ENCODE data around the gene PRM3. TPM values are rescaled to one million over a fixed set of nuclear protein-coding genes. Genes with fewer than 3 reads are reported as not detected.
A peak's percentile ranks its signal among the peaks of the same experiment; 100 is the strongest.

PRM3 gene
- total and polyA plus RNA-seq, 12 donors, result not detected

DNA sequence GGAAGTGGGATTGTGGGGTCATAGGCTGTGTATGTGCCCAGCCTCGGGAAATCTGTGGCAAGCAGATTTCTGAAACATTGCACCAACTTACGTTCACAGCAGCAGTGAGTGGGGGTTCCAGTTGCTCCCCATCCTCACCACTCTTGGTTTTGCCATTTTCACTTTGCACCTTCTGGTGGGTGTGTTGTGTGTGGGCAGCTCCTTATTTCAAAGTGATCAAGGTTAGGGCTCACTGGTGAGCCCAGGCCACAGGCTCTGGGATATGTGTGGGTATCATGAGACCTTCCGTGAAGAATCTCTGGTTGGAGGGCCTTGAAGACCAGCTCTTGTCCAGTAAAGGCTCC, 37.2 kb upstream of the PRM3 start:
- H3K4me3 ChIP-seq, result no peak overlapping the region
- WGBS, 2 donors, result 98 to 99% methylated on average over 3 of the region's 3 CpGs
- H3K36me3 ChIP-seq, result no peaks in the 10 kb centered on the region
- peak overlapping the region in 6 of 10 donors; percentile 10 to 75 (median 46) for H3K27ac ChIP-seq
- no peaks in the 10 kb centered on the region for H3K27me3 ChIP-seq
- H3K4me1 ChIP-seq, result peaks cover 0 to 55% (median 4%) of the 10 kb centered on the region in 9 donors
- TF ChIP-seq, protein P1, sequence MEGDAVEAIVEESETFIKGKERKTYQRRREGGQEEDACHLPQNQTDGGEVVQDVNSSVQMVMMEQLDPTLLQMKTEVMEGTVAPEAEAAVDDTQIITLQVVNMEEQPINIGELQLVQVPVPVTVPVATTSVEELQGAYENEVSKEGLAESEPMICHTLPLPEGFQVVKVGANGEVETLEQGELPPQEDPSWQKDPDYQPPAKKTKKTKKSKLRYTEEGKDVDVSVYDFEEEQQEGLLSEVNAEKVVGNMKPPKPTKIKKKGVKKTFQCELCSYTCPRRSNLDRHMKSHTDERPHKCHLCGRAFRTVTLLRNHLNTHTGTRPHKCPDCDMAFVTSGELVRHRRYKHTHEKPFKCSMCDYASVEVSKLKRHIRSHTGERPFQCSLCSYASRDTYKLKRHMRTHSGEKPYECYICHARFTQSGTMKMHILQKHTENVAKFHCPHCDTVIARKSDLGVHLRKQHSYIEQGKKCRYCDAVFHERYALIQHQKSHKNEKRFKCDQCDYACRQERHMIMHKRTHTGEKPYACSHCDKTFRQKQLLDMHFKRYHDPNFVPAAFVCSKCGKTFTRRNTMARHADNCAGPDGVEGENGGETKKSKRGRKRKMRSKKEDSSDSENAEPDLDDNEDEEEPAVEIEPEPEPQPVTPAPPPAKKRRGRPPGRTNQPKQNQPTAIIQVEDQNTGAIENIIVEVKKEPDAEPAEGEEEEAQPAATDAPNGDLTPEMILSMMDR (IDR thresholded peaks at IDR 0.05), result no peak
- DNase-seq (no peak), ATAC-seq (no peak)
- no peaks in the 10 kb centered on the region for H3K9me3 ChIP-seq
- intact Hi-C loops (cut with DNase I), result no loop called here

DNA sequence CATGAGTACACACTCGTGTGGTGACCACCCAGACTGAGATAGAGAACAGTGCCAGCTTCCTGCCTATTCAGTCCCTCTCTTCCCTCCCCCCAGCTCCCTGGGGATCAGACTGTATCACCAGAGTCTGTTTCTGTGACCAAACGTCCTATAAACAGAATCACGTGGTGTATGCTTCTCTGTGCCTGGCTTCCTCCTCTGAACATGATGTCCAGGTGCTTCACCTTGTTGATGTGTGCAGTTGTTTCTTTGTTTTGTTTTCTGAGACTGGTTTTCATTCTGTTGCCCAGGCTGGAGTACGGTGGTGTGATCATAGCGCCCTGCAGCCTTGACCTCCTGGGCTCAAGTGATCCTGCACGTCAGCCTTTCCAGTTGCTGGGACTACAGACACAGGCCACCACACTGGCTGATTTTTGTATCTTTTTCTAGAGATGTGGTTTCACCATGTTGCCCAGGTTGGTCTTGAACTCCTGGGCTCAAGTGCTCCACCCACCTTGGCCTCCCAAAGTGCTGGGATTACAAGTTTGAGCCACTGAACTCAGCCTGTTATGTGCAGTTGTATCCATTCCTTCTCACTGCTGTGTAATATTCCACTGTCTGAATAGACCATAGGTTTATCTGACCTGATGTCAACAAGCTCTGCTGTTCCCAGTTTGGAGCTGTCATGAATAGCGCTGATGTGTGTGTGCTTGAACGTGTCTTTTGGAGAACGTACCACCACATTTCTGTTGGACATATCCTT, 36.6 kb upstream of the PRM3 start:
- no peak for DNase-seq
- Histone ChIP-seq H3K4me1 (peaks cover 0 to 55% (median 4%) of the 10 kb centered on the region in 9 donors), H3K9me3 (no peaks in the 10 kb centered on the region), H3K36me3 (no peaks in the 10 kb centered on the region), H3K27ac (peak overlapping the region in 1 of 10 donors; percentile 49), H3K4me3 (no peak overlapping the region), H3K27me3 (no peaks in the 10 kb centered on the region)
- 63 to 69% methylated on average over 9 of the region's 9 CpGs for WGBS, 2 donors
- TF ChIP-seq, protein P1 (IDR thresholded peaks at IDR 0.05), result no peak
- intact Hi-C loops (cut with DNase I), result no loop called here
- peak in 2 of 8 donors; percentile 34 to 83 for ATAC-seq

DNA sequence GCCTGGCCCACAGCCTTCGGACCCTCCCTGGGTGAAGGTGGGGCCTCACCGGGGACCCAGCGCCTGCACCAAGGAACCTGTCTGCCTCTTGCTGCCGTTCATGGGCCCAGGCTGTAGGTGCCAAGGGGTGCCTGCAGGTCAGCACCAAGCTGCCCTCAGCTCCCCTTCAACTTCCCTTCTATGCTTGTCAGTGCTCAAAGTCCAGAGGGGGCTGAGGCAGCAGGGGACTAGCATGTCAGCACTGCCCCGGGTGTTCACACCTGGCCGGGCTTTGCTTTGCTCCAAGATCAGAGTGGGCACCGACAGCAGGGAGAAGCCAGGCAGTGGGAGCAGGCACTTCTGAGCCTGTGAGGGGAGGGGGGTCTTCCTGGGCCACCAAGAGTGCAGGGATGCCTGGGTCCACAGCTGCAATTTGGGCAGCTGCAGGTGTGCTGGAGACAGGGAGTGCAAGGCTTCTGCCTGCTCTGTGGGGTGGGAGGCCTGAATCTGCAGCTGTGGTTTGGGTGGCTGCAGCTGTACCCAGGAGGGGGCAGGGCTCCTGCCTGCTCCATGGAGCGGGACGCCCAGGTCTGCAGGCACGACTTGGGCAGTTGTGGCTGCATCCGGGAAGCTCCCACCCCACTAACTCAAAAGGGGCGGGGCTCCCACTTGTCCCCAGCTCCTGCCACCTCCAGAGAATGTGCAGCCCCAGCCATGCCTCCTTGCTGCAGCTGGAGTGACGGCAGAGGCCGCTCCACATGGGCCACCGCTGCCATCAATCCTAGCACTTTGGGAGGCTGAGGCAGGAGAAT, 35.3 kb upstream of the PRM3 start:
- Histone ChIP-seq H3K4me1 (peaks cover 0 to 55% (median 4%) of the 10 kb centered on the region in 9 donors), H3K4me3 (no peak overlapping the region), H3K36me3 (no peaks in the 10 kb centered on the region), H3K9me3 (no peaks in the 10 kb centered on the region), H3K27ac (no peak overlapping the region), H3K27me3 (no peaks in the 10 kb centered on the region)
- DNase-seq, result no peak
- TF ChIP-seq, protein P1 (IDR thresholded peaks at IDR 0.05), result no peak
- peak in 1 of 8 donors; percentile 25 for ATAC-seq
- WGBS, 2 donors, result 70 to 72% methylated on average over 15 of the region's 15 CpGs
- intact Hi-C loops (cut with DNase I), result no loop called here

GRCh38 chr16:11307639-11308492, 34.4 kb upstream of the PRM3 start:
- intact Hi-C loops (cut with DNase I), result no loop called here
- H3K4me3 ChIP-seq, result no peak overlapping the region
- TF ChIP-seq, protein P1 (IDR thresholded peaks at IDR 0.05), result no peak
- ATAC-seq, result peak in 2 of 8 donors; percentile 6 to 54
- H3K9me3 ChIP-seq, result peaks cover 0 to 3% (median 0%) of the 10 kb centered on the region in 11 donors
- WGBS, 2 donors, result 83 to 89% methylated on average over 21 of the region's 21 CpGs
- H3K27me3 ChIP-seq, result no peaks in the 10 kb centered on the region
- H3K4me1 ChIP-seq, result peaks cover 0 to 52% (median 4%) of the 10 kb centered on the region in 9 donors
- H3K36me3 ChIP-seq, result no peaks in the 10 kb centered on the region
- no peak overlapping the region for H3K27ac ChIP-seq
- DNase-seq, result no peak

Data from heart right ventricle (tissue), 16 donors.